AG04449 (cell line): ENCODE data around the gene PLCB3.
A peak's percentile ranks its signal among the peaks of the same experiment; 100 is the strongest.

Source experiments
- CTCF ChIA-PET: fragments of 350-600 bp; formaldehyde crosslinking; extraction: SDS; loops from one replicate; lab custom pipeline; 2021; ENCODE audit warnings: antibody characterized with exemption; lab: Yijun Ruan, JAX
- POLR2A ChIA-PET: fragments of 400-600, 350-600 bp; formaldehyde crosslinking; extraction: SDS; loops from one replicate; lab custom pipeline; 2020; ENCODE audit warnings: antibody characterized with exemption, inconsistent platforms; lab: Yijun Ruan, JAX
- DNase-seq: peaks from one replicate; pipeline ENCODE4 v3.0.0-alpha.2; 2010; ENCODE audit warnings: low read depth, low spot score
- H3K4me3 ChIP-seq: 2 replicates; pipeline ENCODE4 v1.5.1; 2011; ENCODE audit warnings: low read depth, mild to moderate bottlenecking, control low read depth, low read length
- CTCF ChIP-seq: IDR thresholded peaks from one replicate; pipeline ENCODE4 v1.5.1; 2011; ENCODE audit warnings: mild to moderate bottlenecking, moderate library complexity, low read length, control low read depth, inconsistent platforms; ENCODE audit not compliant: insufficient read depth; ENCODE audit errors: missing control alignments

Gene PLCB3

GRCh38 chr11:64235437-64236161, 15.7 kb upstream of the PLCB3 start:
- peak overlapping the region; percentile 66 for H3K4me3 ChIP-seq
- CTCF ChIA-PET: interaction anchor here (1.0 to 3.8 kb wide), 5 partner anchors 10 to 68 kb away, joined by 3 to 25 read pairs (median 4); partner anchors contain the start of gene PLCB3
- DNase-seq: no peak
- TF ChIP-seq CTCF: no peak
- POLR2A ChIA-PET: interaction anchor here (0.7 to 0.9 kb wide), 2 partner anchors 11 to 88 kb away, joined by 3 read pairs; no protein-coding TSS in a partner anchor

GRCh38 chr11:64237484-64237951, 13.8 kb upstream of the PLCB3 start:
- ChIA-PET CTCF (interaction anchor here (1.0 to 3.8 kb wide), 5 partner anchors 14 to 118 kb away, joined by 3 to 25 read pairs (median 4); partner anchors contain the start of gene PLCB3), POLR2A (interaction anchor here (0.7 kb wide), 2 partner anchors 8 to 9 kb away, joined by 3 to 4 read pairs; partner anchors contain the start of gene PPP1R14B)
- no peak for TF ChIP-seq CTCF
- H3K4me3 ChIP-seq: no peak overlapping the region
- DNase-seq: no peak

- POLR2A ChIA-PET: no interaction called here
- DNase-seq: no peak
- no peak overlapping the region for H3K4me3 ChIP-seq
- TF ChIP-seq CTCF: no peak
- CTCF ChIA-PET: interaction anchor here (1.0 to 3.8 kb wide), 3 partner anchors 13 to 117 kb away, joined by 4 to 25 read pairs (median 4); partner anchors contain the start of gene PLCB3
These were observed 13.3 kb upstream of the PLCB3 start for GRCh38 chr11:64238076-64238475.

GRCh38 chr11:64238999-64239398, 12.3 kb upstream of the PLCB3 start:
- POLR2A ChIA-PET: no interaction called here
- no peak overlapping the region for H3K4me3 ChIP-seq
- CTCF ChIA-PET: interaction anchor here (0.7 to 3.8 kb wide), 2 partner anchors 12 to 62 kb away, joined by 3 to 25 read pairs; partner anchors contain the start of gene PLCB3
- no peak for DNase-seq
- TF ChIP-seq CTCF: no peak

- POLR2A ChIA-PET: interaction anchor here (0.7 kb wide), 1 partner anchor 32 kb away, joined by 4 read pairs; no protein-coding TSS in a partner anchor
- no peak for TF ChIP-seq CTCF
- no peak for DNase-seq
- CTCF ChIA-PET: interaction anchor here (2.1 kb wide), 1 partner anchor 12 kb away, joined by 7 read pairs; the partner anchor contains the start of gene PLCB3
- peak overlapping the region; percentile 68 for H3K4me3 ChIP-seq
These were observed 11.5 kb upstream of the PLCB3 start for GRCh38 chr11:64239662-64240434.
